Heart left ventricle (tissue), 16 donors: ENCODE measurements around the gene DCN. TPM values are rescaled to one million over a fixed set of nuclear protein-coding genes. Genes with fewer than 3 reads are reported as not detected.

Experiments
- ATAC-seq, 4 donors: fragments of 200-7000 bp; cut with Tn5 transposase; one replicate each; pipeline ENCODE4 v1.9.1; 2020 to 2022; ENCODE audit warnings: moderate library complexity in 4 of 4, mild to moderate bottlenecking in 3 of 4, moderate number of reproducible peaks in 1 of 4
- DNase-seq, 5 donors: peaks; one replicate each; pipeline ENCODE4 v3.0.0-alpha.2; 2020
- H3K27ac ChIP-seq, 12 donors: fragments of 200-600 bp; sonication (generic) in 4 of 12; one replicate each; pipeline versions ENCODE4 v1.5.0 to v1.8.0; 2016 to 2022; ENCODE audit warnings: mild to moderate bottlenecking in 2 of 12
- H3K27me3 ChIP-seq, 9 donors: fragments of 200-600 bp; sonication (generic) in 2 of 9; one replicate each; pipeline versions ENCODE4 v1.5.1 to v1.8.0; 2016 to 2022; ENCODE audit warnings: mild to moderate bottlenecking in 3 of 9
- H3K36me3 ChIP-seq, 9 donors: fragments of 200-600 bp; sonication (generic) in 2 of 9; one replicate each; pipeline versions ENCODE4 v1.5.0 to v1.8.0; 2018 to 2022; ENCODE audit warnings: mild to moderate bottlenecking in 2 of 9
- H3K4me1 ChIP-seq, 12 donors: fragments of 200-600 bp; sonication (generic) in 4 of 12; one replicate each; pipeline versions ENCODE4 v1.5.0 to v1.8.0; 2016 to 2022; ENCODE audit warnings: mild to moderate bottlenecking in 3 of 12
- H3K4me3 ChIP-seq, 12 donors: fragments of 200-600 bp; sonication (generic) in 4 of 12; one replicate each; pipeline versions ENCODE4 v1.5.0 to v1.8.0; 2017 to 2022; ENCODE audit warnings: mild to moderate bottlenecking in 9 of 12, moderate library complexity in 4 of 12
- H3K9me3 ChIP-seq, 12 donors: fragments of 200-600 bp; sonication (generic) in 4 of 12; one replicate each; pipeline versions ENCODE4 v1.5.0 to v1.8.0; 2016 to 2022; ENCODE audit warnings: mild to moderate bottlenecking in 1 of 12
- CTCF ChIP-seq, 12 donors: fragments of 200-600 bp; sonication (generic) in 4 of 12; IDR thresholded peaks; one replicate each; pipeline versions ENCODE4 v1.5.0 to v1.8.0; 2018 to 2022; ENCODE audit warnings: antibody characterized with exemption in 12 of 12, mild to moderate bottlenecking in 5 of 12
- POLR2A ChIP-seq, 2 donors: fragments of 450-650 bp; IDR thresholded peaks; one replicate each; pipeline ENCODE4 v1.6.1; 2017; ENCODE audit warnings: antibody characterized with exemption in 2 of 2, mild to moderate bottlenecking in 2 of 2, moderate library complexity in 2 of 2
- WGBS, 4 donors: extraction: QIAGEN DNeasy Blood & Tissue Kit in 2 of 4; methylation state at CpG; one replicate each; pipeline versions ENCODE4 v1.1.5 to v1.1.7; 2013 to 2018; 5-methylcytosine and 5-hydroxymethylcytosine counted together
- intact Hi-C, 10 donors: fragments of 100-400 bp; cut with DNase I; formaldehyde crosslinking; loops; one replicate each; pipeline versions ENCODE4 v1.11.1 to v1.14.2; 2022
- polyA plus RNA-seq, 2 donors: library from polyadenylated mRNA; stranded (reverse); fragments of 200-250 nt; gene quantifications; one replicate each; pipeline ENCODE4 v1.2.3, GENCODE V29; 2013
- total RNA-seq, 9 donors: library from RNA; depleted of rRNA in 2 of 9; stranded (reverse); fragments of >200 nt in 2 of 9; fragmentation: NEBNext Ultra II Directional in 3 of 9; extraction: Animal tissue kit (Norgen Biotek cat#: 25700) in 3 of 9; gene quantifications; one replicate each; pipeline versions ENCODE4 v1.1.0 to v1.2.4, GENCODE V29; 2016 to 2023
- donor health status: ischemic (EF 13 %, LVEDD 7.1; RV severe dilation, severe dysfunction).
- donor health status: healthy with polysubstance abuse.
- donor health status: DM: no; HTN: yes; CAD: no.
- donor health status: DM: no; HTN: no; CAD: no.
- donor health status: ischemic (EF 25% LVEDD 6.9; RV normal size, moderate dysfunction).
- donor health status: ischemic (EF 25% LVEDD 5.7; RV mildly dilated, moderate dysfunction).
- donor health status: healthy.
- donor health status: DM: yes; HTN: yes; CAD: no.
- donor health status: ischemic (EF 35%, LVEDD 5.7; RV mildly dilated, moderate dysfunction).
- donor health status: nonischemic (EF 11% LVEDD 7.7; RV severe dilation, severe dysfunction).
- donor health status: DM: yes; HTN: yes; CAD: no.
- donor health status: PGD.
- donor health status: ischemic (EF 29% LVEDD 5.4; RV normal size, mild dysfunction).
- donor health status: nonischemic (EF 23%, LVEDD 6.1; RV moderate dilation, normal function).

DCN gene
- total and polyA plus RNA-seq, 11 donors: 238 to 1,187 (median 536) TPM

DNA sequence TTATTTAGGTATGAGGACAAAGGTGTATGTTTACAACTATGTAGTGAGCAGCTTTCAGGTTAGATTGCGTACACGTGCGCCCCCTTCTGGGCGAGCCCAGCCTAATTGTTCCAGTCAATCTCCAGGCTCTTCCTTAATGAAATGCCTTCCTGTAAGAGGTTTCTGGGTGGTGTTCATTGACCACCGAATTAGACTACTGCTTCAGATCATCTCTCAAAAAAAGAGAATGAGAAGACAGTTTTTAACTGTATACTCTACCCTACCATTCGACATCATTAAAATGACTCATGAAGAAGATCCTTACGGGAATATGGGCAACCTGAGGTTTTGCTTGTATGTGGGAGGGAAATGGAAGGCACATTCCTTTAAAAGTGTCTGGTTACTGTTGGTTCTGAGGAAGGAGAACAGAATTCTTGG is 73.5 kb downstream of the DCN start:
- peak overlapping the region in 9 of 12 donors; percentile 18 to 64 (median 44) for H3K4me3 ChIP-seq
- WGBS, 4 donors: 23 to 26% (median 25%) methylated on average over 7 of the region's 7 CpGs
- H3K4me1 ChIP-seq: peaks cover 0 to 2% (median 0%) of the 10 kb centered on the region in 12 donors
- intact Hi-C loops: loop anchor here in 7 of 10 donors (2.0 to 10.0 kb wide), 5 partner anchors 124 to 132 kb away; no protein-coding TSS in a partner anchor
- ATAC-seq (peak; percentile 69 to 83 (median 79)), DNase-seq (peak; percentile 50 to 78 (median 63))
- no peaks in the 10 kb centered on the region for H3K9me3 ChIP-seq
- TF ChIP-seq CTCF (IDR thresholded peaks at IDR 0.05): peak; percentile 33 to 85 (median 66)
- no peak for TF ChIP-seq POLR2A (IDR thresholded peaks at IDR 0.05)
- H3K36me3 ChIP-seq: peaks cover 0 to 23% (median 0%) of the 10 kb centered on the region in 9 donors
- no peaks in the 10 kb centered on the region for H3K27me3 ChIP-seq
- peak overlapping the region in 8 of 12 donors; percentile 6 to 77 (median 52) for H3K27ac ChIP-seq

GRCh38 chr12:91108196-91108755 is 74.3 kb downstream of the DCN start:
- Histone ChIP-seq H3K36me3 (peaks cover 0 to 31% (median 0%) of the 10 kb centered on the region in 9 donors), H3K9me3 (no peaks in the 10 kb centered on the region), H3K27me3 (no peaks in the 10 kb centered on the region), H3K4me1 (peaks cover 0 to 2% (median 0%) of the 10 kb centered on the region in 12 donors), H3K27ac (peak overlapping the region in 9 of 12 donors; percentile 1 to 77 (median 42)), H3K4me3 (peak overlapping the region in 9 of 12 donors; percentile 7 to 64 (median 44))
- ATAC-seq (peak in 1 of 4 donors; percentile 13), DNase-seq (no peak)
- intact Hi-C loops: loop anchor here in 7 of 10 donors (2.0 to 10.0 kb wide), 5 partner anchors 123 to 131 kb away; no protein-coding TSS in a partner anchor
- no peak for TF ChIP-seq CTCF (IDR thresholded peaks at IDR 0.05)
- no peak for TF ChIP-seq POLR2A (IDR thresholded peaks at IDR 0.05)
- WGBS, 4 donors: 69 to 77% (median 73%) methylated on average over 5 of the region's 5 CpGs

- Histone ChIP-seq H3K9me3 (no peaks in the 10 kb centered on the region), H3K36me3 (peaks cover 0 to 46% (median 2%) of the 10 kb centered on the region in 9 donors), H3K27ac (peak overlapping the region in 6 of 12 donors; percentile 0 to 53 (median 30)), H3K4me1 (no peaks in the 10 kb centered on the region), H3K27me3 (no peaks in the 10 kb centered on the region), H3K4me3 (peak overlapping the region in 7 of 12 donors; percentile 25 to 64 (median 35))
- TF ChIP-seq CTCF (IDR thresholded peaks at IDR 0.05) (no peak), POLR2A (IDR thresholded peaks at IDR 0.05) (no peak)
- DNase-seq: no peak
- intact Hi-C loops: loop anchor here in 5 of 10 donors (5.0 to 10.0 kb wide), 3 partner anchors 121 to 129 kb away; no protein-coding TSS in a partner anchor
- no peak for ATAC-seq
Measured at GRCh38 chr12:91106283-91106682, 76.3 kb downstream of the DCN start.

GRCh38 chr12:91105807-91106206 is 76.8 kb downstream of the DCN start:
- 74 to 80% (median 78%) methylated on average over 5 of the region's 5 CpGs for WGBS, 4 donors
- H3K27ac ChIP-seq: peak overlapping the region in 7 of 12 donors; percentile 0 to 53 (median 19)

More at GRCh38 chr12:91105807-91106206, 76.8 kb downstream of the DCN start:
- intact Hi-C loops: loop anchor here in 5 of 10 donors (5.0 to 10.0 kb wide), 3 partner anchors 121 to 129 kb away; no protein-coding TSS in a partner anchor
- Histone ChIP-seq H3K4me3 (peak overlapping the region in 7 of 12 donors; percentile 25 to 64 (median 35)), H3K4me1 (no peaks in the 10 kb centered on the region), H3K27me3 (no peaks in the 10 kb centered on the region), H3K36me3 (peaks cover 0 to 46% (median 2%) of the 10 kb centered on the region in 9 donors), H3K9me3 (no peaks in the 10 kb centered on the region)
- ATAC-seq (peak in 1 of 4 donors; percentile 42), DNase-seq (no peak)
- TF ChIP-seq POLR2A (IDR thresholded peaks at IDR 0.05): no peak
- TF ChIP-seq CTCF (IDR thresholded peaks at IDR 0.05): no peak
